HepG2 (cell line): Measurements from ENCODE around the gene TBC1D5. TPM values are rescaled to one million over a fixed set of nuclear protein-coding genes. Genes with fewer than 3 reads are reported as not detected.

ENCODE experiments used
- ATAC-seq: fragments of 200-7000 bp; cut with Tn5 transposase; 3 replicates; pipeline ENCODE4 v1.9.1; 2020; ENCODE audit warnings: mild to moderate bottlenecking, moderate library complexity
- BruUV-seq: library from RNA; stranded (reverse); fragments of 400-500 nt; replicated peaks from 2 replicates; lab custom pipeline; 2021; lab: Mats Ljungman, UMichigan
- CTCF ChIA-PET: fragments of 300-600 bp; formaldehyde crosslinking; extraction: SDS; loops from one replicate; lab custom pipeline; 2021; ENCODE audit warnings: low total read pairs, inconsistent platforms, low intra/inter-chr PET ratio; lab: Yijun Ruan, JAX
- POLR2A ChIA-PET: fragments of 350-600 bp; sonication (Branson Sonifier 250); formaldehyde crosslinking; loops from one replicate; lab custom pipeline; 2020; ENCODE audit warnings: antibody characterized with exemption, inconsistent platforms; lab: Yijun Ruan, JAX
- DNase-seq: peaks from one replicate; pipeline ENCODE4 v3.0.0-alpha.2; 2015; ENCODE audit warnings: low spot score
- FAIRE-seq: peaks from 3 replicates; lab custom pipeline; 2011; peaks lifted over from hg19 to GRCh38; lab: Jason Lieb, UNC
- H2AFZ ChIP-seq: one replicate; pipeline ENCODE4 v1.6.1; 2011; ENCODE audit warnings: low read length, inconsistent platforms
- H3K27ac ChIP-seq: fragments of 300-600 bp; 3 replicates; pipeline ENCODE4 v1.8.0; 2011; ENCODE audit warnings: mixed run types, mild to moderate bottlenecking, mixed read lengths, low read length, inconsistent platforms; ENCODE audit not compliant: insufficient read depth; ENCODE audit errors: extremely low read length
- H3K27me3 ChIP-seq, 2 experiments: fragments of 200-600 bp in 1 of 2; 2 replicates in 1 of 2; 3 replicates in 1 of 2; pipeline versions ENCODE4 v1.6.0 to v1.8.0; 2011; ENCODE audit warnings: low read length in 2 of 2, mild to moderate bottlenecking in 2 of 2, moderate library complexity in 2 of 2, inconsistent platforms in 1 of 2; ENCODE audit not compliant: insufficient read depth in 2 of 2, control insufficient read depth in 1 of 2
- H3K36me3 ChIP-seq, 2 experiments: fragments of 200-600 bp in 1 of 2; replicated peaks in 1 of 2; 2 replicates in 1 of 2; 3 replicates in 1 of 2; pipeline versions ENCODE4 v1.5.1 to v1.8.0; 2011; ENCODE audit warnings: low read length in 2 of 2, inconsistent platforms in 1 of 2; ENCODE audit not compliant: insufficient read depth in 2 of 2, control insufficient read depth in 1 of 2
- H3K4me1 ChIP-seq: 2 replicates; pipeline ENCODE4 v1.5.1; 2012; ENCODE audit warnings: low read length, inconsistent platforms; ENCODE audit not compliant: insufficient read depth
- H3K4me2 ChIP-seq: 2 replicates; pipeline ENCODE4 v1.6.0; 2011; ENCODE audit warnings: low read depth, low read length, inconsistent platforms
- H3K4me3 ChIP-seq, 3 experiments: fragments of 200-600 bp in 1 of 3; sonication (generic), shearing (Covaris generic) in 1 of 3; replicated peaks in 1 of 3; 2 replicates each; pipeline ENCODE4 v1.5.1; 2011 to 2016; ENCODE audit warnings: low read length in 3 of 3, inconsistent platforms in 2 of 3, low read depth in 2 of 3, mild to moderate bottlenecking in 2 of 3, control low read depth in 1 of 3, mixed read lengths in 1 of 3; ENCODE audit not compliant: insufficient read depth in 1 of 3
- H3K79me2 ChIP-seq: one replicate; pipeline ENCODE4 v1.6.1; 2011; ENCODE audit warnings: low read length, inconsistent platforms; ENCODE audit not compliant: insufficient read depth
- H3K9ac ChIP-seq: 2 replicates; pipeline ENCODE4 v1.6.0; 2011; ENCODE audit warnings: mild to moderate bottlenecking, low read depth, low read length, inconsistent platforms; ENCODE audit not compliant: insufficient read depth
- H3K9me3 ChIP-seq: 2 replicates; pipeline ENCODE4 v1.5.1; 2012; ENCODE audit warnings: mild to moderate bottlenecking, low read length
- H4K20me1 ChIP-seq: 2 replicates; pipeline ENCODE4 v1.6.0; 2011; ENCODE audit warnings: inconsistent platforms, mild to moderate bottlenecking, low read length, moderate library complexity; ENCODE audit not compliant: insufficient read depth
- HHEX ChIP-seq: IDR thresholded peaks from 2 replicates; pipeline ENCODE4 v1.6.1; 2016; ENCODE audit warnings: control low read depth
- HMG20B ChIP-seq: conservative IDR thresholded peaks from 2 replicates; pipeline ENCODE4 v1.6.1; 2016; ENCODE audit warnings: missing genetic modification reagents, missing compliant biosample characterization
- NR2F6 ChIP-seq, 2 experiments: IDR thresholded peaks; 2 replicates each; pipeline ENCODE4 v1.6.1; 2016; ENCODE audit warnings: antibody characterized with exemption in 1 of 2, mild to moderate bottlenecking in 1 of 2
- PHF8 ChIP-seq: sonication (generic); formaldehyde crosslinking; IDR thresholded peaks from 2 replicates; pipeline ENCODE4 v1.5.0; 2020; ENCODE audit warnings: missing genetic modification reagents
- REL ChIP-seq: sonication (generic); formaldehyde crosslinking; conservative IDR thresholded peaks from 2 replicates; pipeline ENCODE4 v1.8.0; 2022; ENCODE audit warnings: mild to moderate bottlenecking, missing genetic modification reagents, moderate library complexity
- RXRB ChIP-seq: IDR thresholded peaks from 2 replicates; pipeline ENCODE4 v1.6.1; 2016; ENCODE audit warnings: borderline replicate concordance, missing genetic modification reagents, missing compliant biosample characterization
- SNAPC5 ChIP-seq: sonication (generic); formaldehyde crosslinking; IDR thresholded peaks from 2 replicates; pipeline ENCODE4 v1.8.1; 2023; ENCODE audit warnings: mild to moderate bottlenecking, missing genetic modification reagents, borderline replicate concordance
- ZNF280D ChIP-seq: sonication (generic); formaldehyde crosslinking; IDR thresholded peaks from 2 replicates; pipeline ENCODE4 v1.5.1; 2020; ENCODE audit warnings: mild to moderate bottlenecking, missing genetic modification reagents
- ZNF609 ChIP-seq: sonication (generic); formaldehyde crosslinking; IDR thresholded peaks from 2 replicates; pipeline ENCODE4 v1.4.0; 2020; ENCODE audit warnings: mild to moderate bottlenecking, missing genetic modification reagents, borderline replicate concordance
- ZNF839 ChIP-seq: sonication (generic); formaldehyde crosslinking; IDR thresholded peaks from 2 replicates; pipeline ENCODE4 v1.4.0; 2020; ENCODE audit warnings: missing genetic modification reagents, mild to moderate bottlenecking, borderline replicate concordance
- ZNF879 ChIP-seq: sonication (generic); formaldehyde crosslinking; IDR thresholded peaks from 2 replicates; pipeline ENCODE4 v1.8.1; 2023; ENCODE audit warnings: missing genetic modification reagents
- ZSCAN31 ChIP-seq: sonication (generic); formaldehyde crosslinking; IDR thresholded peaks from 2 replicates; pipeline ENCODE4 v1.5.0; 2020; ENCODE audit warnings: low read depth, mild to moderate bottlenecking, missing genetic modification reagents
- WGBS: methylation state at CpG from one replicate; pipeline ENCODE4 v1.1.6; 2017; ENCODE audit warnings: low lambda C conversion rate; 5-methylcytosine and 5-hydroxymethylcytosine counted together
- in situ Hi-C: cut with HindIII; loops from 2 replicates; pipeline ENCODE4 v1.10.0; 2017; ENCODE audit warnings: low pct_unique_long_range_greater_than_20kb; ENCODE audit not compliant: extremely low pct_ligation_motif_present
- intact Hi-C: fragments of 100-400 bp; cut with micrococcal nuclease; formaldehyde crosslinking; loops from one replicate; pipeline ENCODE4 v1.10.0; 2022; ENCODE audit not compliant: unreplicated experiment
- polyA plus RNA-seq, 8 experiments: library from polyadenylated mRNA; depleted of rRNA in 3 of 8; stranded (reverse) in 7 of 8; unstranded in 1 of 8; fragments of >200 nt; fragmentation: Illumina TruSeq in 4 of 8; extraction: Trizol in 4 of 8; gene quantifications; 2 replicates each; pipeline versions ENCODE4 v1.2.1 to v1.2.3, GENCODE V29; 2011 to 2016; ENCODE audit warnings: low read depth in 4 of 8, missing spikeins in 1 of 8, mixed read lengths in 1 of 8; ENCODE audit not compliant: insufficient read depth in 1 of 8
- total RNA-seq, 5 experiments: library from RNA; depleted of rRNA; stranded (reverse); fragments of >200 nt; fragmentation: Illumina TruSeq; extraction: Trizol; gene quantifications; 2 replicates each; pipeline ENCODE4 v1.2.3, GENCODE V29; 2016; ENCODE audit warnings: low read depth in 1 of 5
- TF ChIP-seq, protein P1 (sequence below): IDR thresholded peaks from 2 replicates; pipeline ENCODE4 v1.6.1; 2018; ENCODE audit warnings: missing genetic modification reagents

Gene TBC1D5
- total and polyA plus RNA-seq, 2 of the 13 experiments (the other 11 are each of a cell fraction or from before 2014, with no cell fraction given) = 19.2 to 33.3 TPM

- intact Hi-C loops = no loop called here
- TF ChIP-seq ZNF839 (CRISPR knock-in tag) (no peak), REL (CRISPR knock-in tag) (no peak), PHF8 (no peak), HMG20B (CRISPR knock-in tag) (no peak), SNAPC5 (no peak), NR2F6 (IDR thresholded peaks at IDR 0.05) (no peak), NR2F6 (CRISPR knock-in tag; IDR thresholded peaks at IDR 0.05) (no peak), ZSCAN31 (CRISPR knock-in tag) (no peak), RXRB (CRISPR knock-in tag) (no peak), HHEX (CRISPR knock-in tag) (no peak), ZNF280D (no peak), ZNF879 (CRISPR knock-in tag) (no peak), ZNF609 (CRISPR knock-in tag) (no peak)
- TF ChIP-seq, protein P1, sequence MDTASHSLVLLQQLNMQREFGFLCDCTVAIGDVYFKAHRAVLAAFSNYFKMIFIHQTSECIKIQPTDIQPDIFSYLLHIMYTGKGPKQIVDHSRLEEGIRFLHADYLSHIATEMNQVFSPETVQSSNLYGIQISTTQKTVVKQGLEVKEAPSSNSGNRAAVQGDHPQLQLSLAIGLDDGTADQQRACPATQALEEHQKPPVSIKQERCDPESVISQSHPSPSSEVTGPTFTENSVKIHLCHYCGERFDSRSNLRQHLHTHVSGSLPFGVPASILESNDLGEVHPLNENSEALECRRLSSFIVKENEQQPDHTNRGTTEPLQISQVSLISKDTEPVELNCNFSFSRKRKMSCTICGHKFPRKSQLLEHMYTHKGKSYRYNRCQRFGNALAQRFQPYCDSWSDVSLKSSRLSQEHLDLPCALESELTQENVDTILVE (CRISPR knock-in tag) = no peak
Observed at GRCh38 chr3:17315897-17316296, 426.5 kb downstream of the TBC1D5 start.

More at GRCh38 chr3:17315897-17316296, 426.5 kb downstream of the TBC1D5 start:
- Histone ChIP-seq H3K27ac (no peak overlapping the region), H3K9me3 (no peaks in the 10 kb centered on the region), H3K4me1 (no peaks in the 10 kb centered on the region), H3K4me2 (no peak overlapping the region), H3K27me3 (no peaks in the 10 kb centered on the region), H3K4me3 (no peak overlapping the region), H3K9ac (no peak overlapping the region), H2AFZ (no peak overlapping the region), H4K20me1 (no peaks in the 10 kb centered on the region), H3K79me2 (no peaks in the 10 kb centered on the region), H3K36me3 (0 out of 5 replicates have a peak, but pooled peaks cover 0 to 1% of the 10 kb centered on the region in 2 experiments)
- ChIA-PET CTCF (no interaction called here), POLR2A (no interaction called here)
- ATAC-seq = no peak
- no TSS peak for BruUV-seq
- FAIRE-seq = no peak
- DNase-seq = no peak
- in situ Hi-C loops = no loop called here
- WGBS = 88% methylated on average over 3 of the region's 3 CpGs
